HG02973 (cell line): ENCODE data around the gene GGCT.
"Not testable (repeated sequence)": the region's sequence is repeated elsewhere in the genome, so short reads cannot be mapped to it uniquely, and the experiment has no call there.

Experiments
- ATAC-seq: cut with Tn5 transposase; IDR thresholded peaks from one replicate; pipeline ENCODE4 v1.9.1; 2021; ENCODE audit warnings: moderate library complexity; ENCODE audit not compliant: unreplicated experiment

Gene GGCT

GRCh38 chr7:30504301-30505173, at the start of gene GGCT:
GGCT (minus strand) TSS chr7:30504829; CDS start chr7:30504709, 120 bp downstream.
- ATAC-seq: peak; percentile 98

GRCh38 chr7:30553546-30553945, 48.9 kb upstream of the GGCT start:
- no peak for ATAC-seq

- no peak for ATAC-seq
Observed at GRCh38 chr7:30553141-30553540, 48.5 kb upstream of the GGCT start.

GRCh38 chr7:30552330-30552729, 47.7 kb upstream of the GGCT start:
- ATAC-seq: no peak

GRCh38 chr7:30549931-30550493, 45.4 kb upstream of the GGCT start:
- no peak for ATAC-seq

- no peak for ATAC-seq
Observed at GRCh38 chr7:30548845-30549244, 44.2 kb upstream of the GGCT start.

- ATAC-seq: no peak
Observed at GRCh38 chr7:30546596-30546995, 42.0 kb upstream of the GGCT start.

GRCh38 chr7:30545791-30546555, 41.3 kb upstream of the GGCT start:
- ATAC-seq: no peak

GRCh38 chr7:30543813-30544525, 39.3 kb upstream of the GGCT start:
- ATAC-seq: no peak

- ATAC-seq: not testable (repeated sequence)
Observed at GRCh38 chr7:30543115-30543514, 38.5 kb upstream of the GGCT start.

GRCh38 chr7:30533886-30534285, 29.3 kb upstream of the GGCT start:
- ATAC-seq: no peak

GRCh38 chr7:30531286-30531685, 26.7 kb upstream of the GGCT start:
- ATAC-seq: no peak

GRCh38 chr7:30530373-30530772, 25.7 kb upstream of the GGCT start:
- no peak for ATAC-seq

- ATAC-seq: no peak
Observed at GRCh38 chr7:30528779-30529178, 24.1 kb upstream of the GGCT start.

- not testable (repeated sequence) for ATAC-seq
Observed at GRCh38 chr7:30527297-30527696, 22.7 kb upstream of the GGCT start.

- no peak for ATAC-seq
Observed at GRCh38 chr7:30526163-30526562, 21.5 kb upstream of the GGCT start.

- no peak for ATAC-seq
Observed at GRCh38 chr7:30525429-30525828, 20.8 kb upstream of the GGCT start.

GRCh38 chr7:30524545-30524944, 19.9 kb upstream of the GGCT start:
- no peak for ATAC-seq

- ATAC-seq: no peak
Observed at GRCh38 chr7:30523466-30523865, 18.8 kb upstream of the GGCT start.

- no peak for ATAC-seq
Observed at GRCh38 chr7:30522159-30522558, 17.5 kb upstream of the GGCT start.

- no peak for ATAC-seq
Observed at GRCh38 chr7:30521532-30521931, 16.9 kb upstream of the GGCT start.
